DOHH2 (cell line): ENCODE results near the gene MED26.

Experiments used
- H3F3A ChIP-seq: fragments of 200-600 bp; sonication (generic), shearing (Covaris generic); 2 replicates; pipeline ENCODE4 v1.6.0; 2016; ENCODE audit warnings: antibody characterized with exemption, mild to moderate bottlenecking; ENCODE audit not compliant: control insufficient read depth, insufficient read depth
- H3K27ac ChIP-seq: fragments of 200-600 bp; sonication (generic); 2 replicates; pipeline ENCODE4 v1.5.1; 2014; ENCODE audit warnings: low read depth, mild to moderate bottlenecking, low read length, moderate library complexity
- H3K27me3 ChIP-seq: fragments of 200-600 bp; sonication (generic); 2 replicates; pipeline ENCODE4 v1.6.1; 2014; ENCODE audit warnings: mild to moderate bottlenecking, low read length, mixed read lengths; ENCODE audit not compliant: control insufficient read depth
- H3K36me3 ChIP-seq: fragments of 200-600 bp; sonication (generic); 2 replicates; pipeline ENCODE4 v1.6.1; 2014; ENCODE audit warnings: mild to moderate bottlenecking, low read length, moderate library complexity, mixed read lengths; ENCODE audit not compliant: control insufficient read depth
- H3K4me1 ChIP-seq: fragments of 200-600 bp; sonication (generic); 2 replicates; pipeline ENCODE4 v1.6.1; 2014; ENCODE audit warnings: mild to moderate bottlenecking, low read length, mixed read lengths; ENCODE audit not compliant: control insufficient read depth
- H3K4me2 ChIP-seq: fragments of 200-600 bp; sonication (generic); 2 replicates; pipeline ENCODE4 v1.6.0; 2014; ENCODE audit warnings: mild to moderate bottlenecking, low read length, moderate library complexity
- H3K4me3 ChIP-seq: fragments of 200-600 bp; sonication (generic); 2 replicates; pipeline ENCODE4 v1.5.1; 2014; ENCODE audit warnings: mild to moderate bottlenecking, low read length, mixed read lengths
- H3K79me2 ChIP-seq: fragments of 200-600 bp; sonication (generic); 2 replicates; pipeline ENCODE4 v1.6.1; 2014; ENCODE audit warnings: mild to moderate bottlenecking, low read length, mixed read lengths; ENCODE audit not compliant: control insufficient read depth
- H3K9me2 ChIP-seq: fragments of 200-600 bp; sonication (generic); replicated peaks from 2 replicates; pipeline ENCODE4 v1.6.1; 2014; ENCODE audit warnings: mild to moderate bottlenecking, low read length, mixed read lengths; ENCODE audit not compliant: control insufficient read depth
- H3K9me3 ChIP-seq: fragments of 200-600 bp; sonication (generic); 2 replicates; pipeline ENCODE4 v1.6.1; 2014; ENCODE audit warnings: antibody characterized with exemption, low read length, mixed read lengths; ENCODE audit not compliant: control insufficient read depth, insufficient read depth
- H4K20me1 ChIP-seq: fragments of 200-600 bp; sonication (generic); 2 replicates; pipeline ENCODE4 v1.6.0; 2014; ENCODE audit warnings: low read depth, mild to moderate bottlenecking, antibody characterized with exemption, low read length, moderate library complexity; ENCODE audit not compliant: control insufficient read depth, insufficient read depth
- EZH2phosphoT487 ChIP-seq: fragments of 200-600 bp; sonication (generic); IDR thresholded peaks from 2 replicates; pipeline ENCODE4 v1.6.1; 2017; ENCODE audit warnings: borderline replicate concordance, mild to moderate bottlenecking, antibody characterized with exemption, low read length, moderate library complexity, mixed read lengths
- TF ChIP-seq, protein P1 (sequence below): fragments of 200-600 bp; sonication (generic); IDR thresholded peaks from one replicate; pipeline ENCODE4 v1.5.1; 2014; ENCODE audit warnings: antibody characterized with exemption, mild to moderate bottlenecking, low read depth, low read length; ENCODE audit not compliant: poor library complexity, severe bottlenecking

The MED26 gene

DNA sequence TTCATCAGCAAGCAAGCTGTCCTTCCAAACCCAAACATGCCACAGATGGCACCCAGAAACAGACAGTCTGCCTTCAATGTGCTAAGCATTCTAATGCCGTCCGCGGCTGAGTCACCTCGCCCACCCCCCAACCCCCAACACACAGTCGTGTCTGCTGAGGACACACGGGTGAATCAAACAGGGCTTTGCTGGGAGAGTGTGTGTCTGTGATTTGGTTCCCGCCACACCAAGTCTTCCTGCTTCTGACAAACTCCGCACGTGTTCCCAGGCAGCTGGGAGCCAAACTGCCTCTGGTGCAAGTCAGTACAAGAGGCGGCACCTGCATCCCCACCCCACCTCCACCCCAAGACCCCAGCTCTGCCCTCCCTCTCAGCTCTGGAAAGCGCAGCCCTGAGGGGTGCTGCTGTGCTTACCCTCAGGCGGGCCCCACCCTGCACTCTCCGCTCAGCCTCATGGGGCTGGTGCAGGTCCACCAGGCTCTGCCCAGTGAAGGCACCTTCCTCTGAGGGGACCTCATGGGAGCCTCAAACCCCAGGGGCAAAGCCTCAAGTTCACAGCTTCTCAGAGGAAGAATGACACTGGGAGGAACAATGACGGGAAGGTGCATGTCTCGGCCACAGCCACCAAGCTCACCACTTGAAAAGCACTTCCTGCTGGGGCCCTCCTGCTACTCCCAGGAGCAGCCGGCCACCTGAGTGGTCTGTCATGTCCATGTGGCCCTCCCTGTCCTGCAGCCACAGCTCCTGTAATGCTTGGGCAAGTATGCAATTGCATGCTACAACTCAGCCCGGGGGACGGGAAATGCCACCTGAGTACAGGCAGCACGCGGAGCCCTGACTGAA is 40.8 kb downstream of the MED26 start:
- peaks cover 97% of the 10 kb centered on the region for H3K4me1 ChIP-seq
- peaks cover 50% of the 10 kb centered on the region for H3F3A ChIP-seq

DNA sequence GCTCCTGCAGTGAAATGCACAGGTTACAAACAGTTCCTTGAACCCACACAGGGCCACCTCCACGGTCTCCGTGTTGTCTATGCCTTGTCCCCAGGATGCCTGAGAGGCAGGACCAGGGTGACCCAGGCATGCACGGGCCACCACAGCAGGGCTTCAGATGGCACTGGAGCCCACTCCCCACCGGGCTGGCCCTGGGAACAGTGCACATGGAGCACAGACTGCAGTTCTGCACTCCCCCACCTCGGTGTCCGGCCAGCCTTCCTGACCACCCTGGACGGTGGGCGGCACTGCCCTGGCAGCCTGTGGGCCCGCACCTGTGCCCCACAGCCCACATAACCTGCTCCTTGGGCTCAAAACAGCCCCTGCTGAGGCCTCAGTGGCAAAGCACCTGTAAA is 41.5 kb downstream of the MED26 start:
- no peaks in the 10 kb centered on the region for H3K27me3 ChIP-seq
- peaks cover 95% of the 10 kb centered on the region for H3K79me2 ChIP-seq
- no peaks in the 10 kb centered on the region for H3K9me3 ChIP-seq
- H3K4me3 ChIP-seq = peak overlapping the region; percentile 78
- H3K27ac ChIP-seq = peak overlapping the region; percentile 96
- H3K4me2 ChIP-seq = peak overlapping the region; percentile 96
- H4K20me1 ChIP-seq = 0 out of 2 replicates have a peak, but pooled peaks cover 8% of the 10 kb centered on the region
- peaks cover 50% of the 10 kb centered on the region for H3F3A ChIP-seq
- H3K9me2 ChIP-seq = no peaks in the 10 kb centered on the region
- H3K36me3 ChIP-seq = peaks cover 43% of the 10 kb centered on the region
- no peak for TF ChIP-seq EZH2phosphoT487
- TF ChIP-seq, protein P1, sequence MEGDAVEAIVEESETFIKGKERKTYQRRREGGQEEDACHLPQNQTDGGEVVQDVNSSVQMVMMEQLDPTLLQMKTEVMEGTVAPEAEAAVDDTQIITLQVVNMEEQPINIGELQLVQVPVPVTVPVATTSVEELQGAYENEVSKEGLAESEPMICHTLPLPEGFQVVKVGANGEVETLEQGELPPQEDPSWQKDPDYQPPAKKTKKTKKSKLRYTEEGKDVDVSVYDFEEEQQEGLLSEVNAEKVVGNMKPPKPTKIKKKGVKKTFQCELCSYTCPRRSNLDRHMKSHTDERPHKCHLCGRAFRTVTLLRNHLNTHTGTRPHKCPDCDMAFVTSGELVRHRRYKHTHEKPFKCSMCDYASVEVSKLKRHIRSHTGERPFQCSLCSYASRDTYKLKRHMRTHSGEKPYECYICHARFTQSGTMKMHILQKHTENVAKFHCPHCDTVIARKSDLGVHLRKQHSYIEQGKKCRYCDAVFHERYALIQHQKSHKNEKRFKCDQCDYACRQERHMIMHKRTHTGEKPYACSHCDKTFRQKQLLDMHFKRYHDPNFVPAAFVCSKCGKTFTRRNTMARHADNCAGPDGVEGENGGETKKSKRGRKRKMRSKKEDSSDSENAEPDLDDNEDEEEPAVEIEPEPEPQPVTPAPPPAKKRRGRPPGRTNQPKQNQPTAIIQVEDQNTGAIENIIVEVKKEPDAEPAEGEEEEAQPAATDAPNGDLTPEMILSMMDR = no peak
- peaks cover 97% of the 10 kb centered on the region for H3K4me1 ChIP-seq

More for the DNA sequence above, 40.8 kb downstream of the MED26 start:
- Histone ChIP-seq H3K9me2 (no peaks in the 10 kb centered on the region), H3K27ac (peak overlapping the region; percentile 96), H3K79me2 (peaks cover 95% of the 10 kb centered on the region), H4K20me1 (peaks cover 13% of the 10 kb centered on the region; the same call in 1 of the 2 replicates), H3K4me2 (peak overlapping the region; percentile 96), H3K27me3 (no peaks in the 10 kb centered on the region), H3K9me3 (no peaks in the 10 kb centered on the region), H3K4me3 (peak overlapping the region; percentile 78), H3K36me3 (peaks cover 36% of the 10 kb centered on the region)
- TF ChIP-seq, protein P1 = no peak
- TF ChIP-seq EZH2phosphoT487 = no peak

DNA sequence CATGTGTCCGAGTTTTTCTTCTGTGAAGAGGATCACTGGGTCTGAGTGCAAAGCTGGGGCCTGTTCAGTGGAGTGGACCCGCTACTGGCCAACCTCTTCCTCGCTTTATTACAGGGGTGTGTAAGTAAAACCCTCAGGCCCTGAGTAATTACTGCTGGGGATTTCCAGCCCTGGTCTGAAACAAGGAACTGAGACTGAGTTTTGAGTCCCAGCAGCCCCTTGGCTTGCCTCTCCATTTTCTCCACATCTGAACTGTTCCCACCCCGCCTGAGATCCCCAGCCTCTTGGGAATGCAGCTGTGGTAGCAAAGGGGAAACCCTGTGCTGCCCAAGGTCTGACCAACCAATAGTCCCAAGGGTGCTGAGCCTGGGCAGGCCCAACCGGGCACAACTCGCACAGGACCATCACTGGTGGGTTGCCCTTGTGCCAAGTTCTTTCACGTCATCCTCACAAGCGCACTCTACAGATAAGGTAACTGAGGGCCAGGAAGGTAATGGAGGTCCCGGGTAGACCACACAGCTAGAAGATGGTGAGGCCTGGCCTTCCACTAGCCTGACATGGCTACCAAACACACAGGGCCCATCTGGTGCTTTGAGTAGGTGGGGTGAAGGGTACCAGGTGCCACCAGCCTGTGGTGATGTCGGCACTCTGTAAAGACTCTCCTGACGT is 42.1 kb downstream of the MED26 start:
- Histone ChIP-seq H3K4me1 (peaks cover 93% of the 10 kb centered on the region), H3K27me3 (no peaks in the 10 kb centered on the region), H3K9me2 (no peaks in the 10 kb centered on the region), H3K79me2 (peaks cover 95% of the 10 kb centered on the region), H3K9me3 (no peaks in the 10 kb centered on the region), H3K4me2 (peak overlapping the region; percentile 96), H3K4me3 (peak overlapping the region; percentile 78), H3F3A (peaks cover 50% of the 10 kb centered on the region), H4K20me1 (0 out of 2 replicates have a peak, but pooled peaks cover 4% of the 10 kb centered on the region), H3K27ac (peak overlapping the region; percentile 96), H3K36me3 (peaks cover 47% of the 10 kb centered on the region)
- TF ChIP-seq, protein P1 = no peak
- no peak for TF ChIP-seq EZH2phosphoT487
